B cell (primary cell): ENCODE measurements around the gene PHLDB2.

Source experiments
- CTCF ChIP-seq: fragments of 200-600 bp; IDR thresholded peaks from one replicate; pipeline ENCODE4 v1.8.0; 2022; ENCODE audit warnings: antibody characterized with exemption, mild to moderate bottlenecking
- EZH2 ChIP-seq: IDR thresholded peaks from 2 replicates; pipeline ENCODE4 v1.6.1; 2012; ENCODE audit warnings: borderline replicate concordance, low read depth, mild to moderate bottlenecking, moderate library complexity, low read length; ENCODE audit not compliant: insufficient read depth, poor library complexity, severe bottlenecking

GRCh38 chr3:111919370-111920065 is 60.5 kb downstream of the PHLDB2 start:
- TF ChIP-seq CTCF = no peak
- no peak for TF ChIP-seq EZH2
